Activated CD4-positive, alpha-beta memory T cell treated with anti-CD3 and anti-CD28 coated beads for 36 hours (primary cell): ENCODE data around the gene CACYBP. TPM values are rescaled to one million over a fixed set of nuclear protein-coding genes. Genes with fewer than 3 reads are reported as not detected.
A peak's percentile ranks its signal among the peaks of the same experiment; 100 is the strongest.

Source experiments
- CTCF ChIA-PET: fragments of 350-600 bp; sonication (Branson Sonifier 250); formaldehyde crosslinking; loops from one replicate; lab custom pipeline; 2021; ENCODE audit warnings: antibody characterized with exemption, inconsistent platforms; lab: Charles Lee
- POLR2A ChIA-PET: fragments of 350-600 bp; sonication (Branson Sonifier 250); formaldehyde crosslinking; loops from one replicate; lab custom pipeline; 2021; ENCODE audit warnings: antibody characterized with exemption; lab: Charles Lee
- DNase-seq: peaks from one replicate; pipeline ENCODE4 v3.0.0-alpha.2; 2020
- H3K27ac Mint-ChIP-seq: one replicate; pipeline ENCODE4 v1.8.0; 2021; ENCODE audit warnings: mixed read lengths
- H3K27me3 Mint-ChIP-seq: one replicate; pipeline ENCODE4 v1.8.0; 2021; ENCODE audit warnings: mixed read lengths
- H3K36me3 Mint-ChIP-seq: one replicate; pipeline ENCODE4 v1.8.0; 2021; ENCODE audit warnings: mixed read lengths
- H3K4me1 Mint-ChIP-seq: one replicate; pipeline ENCODE4 v1.8.0; 2021; ENCODE audit warnings: low read depth, mixed read lengths
- H3K4me3 Mint-ChIP-seq: one replicate; pipeline ENCODE4 v1.8.0; 2021; ENCODE audit warnings: mild to moderate bottlenecking, mixed read lengths
- H3K9me3 Mint-ChIP-seq: one replicate; pipeline ENCODE4 v1.8.0; 2021; ENCODE audit warnings: mixed read lengths
- intact Hi-C: fragments of 100-400 bp; cut with micrococcal nuclease; formaldehyde crosslinking; loops from one replicate; pipeline ENCODE4 v1.15.1; 2023
- total RNA-seq, 2 experiments: library from RNA; stranded (reverse); gene quantifications; one replicate each; pipeline ENCODE4 v1.2.3, GENCODE V29; 2021

CACYBP gene
- total RNA-seq, 2 experiments from 2014 or later = 399 to 409 TPM

DNA sequence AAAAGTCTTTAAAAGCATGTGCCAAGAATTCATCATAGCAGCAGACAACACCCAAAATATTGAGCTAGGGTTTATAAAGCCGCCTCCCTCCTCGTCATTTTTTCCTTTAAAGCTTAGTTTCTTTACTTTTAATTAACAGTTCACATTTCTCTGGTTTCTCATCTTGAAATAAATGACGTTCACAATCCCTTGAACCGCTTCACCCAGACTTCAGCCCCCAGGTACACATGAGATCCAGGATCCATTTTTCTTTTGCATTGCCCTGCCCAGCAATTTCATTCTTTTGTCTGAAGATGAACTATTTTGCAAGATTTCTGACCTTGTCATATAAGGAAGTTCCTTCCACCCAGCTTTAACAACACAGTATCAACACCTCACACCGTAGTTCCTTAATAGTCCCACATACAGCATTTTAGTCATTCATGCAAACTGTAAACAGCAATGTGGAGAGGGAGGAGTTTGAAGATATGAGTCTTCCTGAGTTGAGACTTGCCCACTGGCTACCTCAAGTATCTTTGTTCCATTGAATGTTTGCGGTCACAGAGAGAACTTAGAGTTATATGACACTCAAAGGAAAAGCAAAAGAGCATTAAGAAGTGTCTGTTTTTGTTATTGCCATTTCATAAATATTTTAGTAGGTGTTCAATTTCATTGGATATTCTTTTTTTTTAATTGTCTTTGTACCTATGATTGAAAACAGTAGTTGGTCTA lies 35.3 kb upstream of the CACYBP start:
- Mint-ChIP-seq H3K27me3 (no peaks in the 10 kb centered on the region), H3K36me3 (peaks cover 3% of the 10 kb centered on the region), H3K4me1 (peaks cover 57% of the 10 kb centered on the region), H3K27ac (peak overlapping the region; percentile 92), H3K4me3 (peak overlapping the region; percentile 66), H3K9me3 (no peaks in the 10 kb centered on the region)
- DNase-seq = peak; percentile 30
- intact Hi-C loops = loop anchor here (1.0 to 5.0 kb wide), 6 partner anchors 26 to 757 kb away; partner anchors contain the start of gene CACYBP
- ChIA-PET POLR2A (interaction anchor here (1.0 to 2.2 kb wide), 2 partner anchors 35 to 36 kb away, joined by 4 to 7 read pairs; partner anchors contain the start of gene CACYBP), CTCF (interaction anchor here (0.8 to 3.2 kb wide), 5 partner anchors 12 to 165 kb away, joined by 3 to 12 read pairs (median 3); no protein-coding TSS in a partner anchor)

DNA sequence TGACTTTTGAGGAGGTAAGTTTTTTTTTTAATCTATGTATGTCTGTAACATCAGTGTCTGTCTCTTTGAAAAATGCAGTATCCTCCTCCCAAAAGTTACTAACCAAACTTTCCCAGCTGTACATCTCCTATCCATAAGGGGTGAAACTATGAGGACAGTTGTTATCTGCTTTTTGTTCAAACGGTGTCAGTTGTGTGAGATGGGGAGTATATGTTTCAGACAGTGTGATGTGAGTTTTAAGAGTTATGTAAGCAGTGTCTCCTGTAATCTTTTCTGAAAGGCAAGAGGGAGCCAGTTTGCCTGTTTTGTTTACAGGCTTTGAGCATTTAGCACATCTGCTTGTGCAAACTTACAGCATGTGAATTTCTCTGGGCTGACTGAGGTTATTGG lies 34.8 kb upstream of the CACYBP start:
- no peaks in the 10 kb centered on the region for H3K9me3 Mint-ChIP-seq
- CTCF ChIA-PET = interaction anchor here (1.7 to 3.2 kb wide), 2 partner anchors 15 to 18 kb away, joined by 4 to 12 read pairs; no protein-coding TSS in a partner anchor
- no peak for DNase-seq
- POLR2A ChIA-PET = interaction anchor here (0.6 to 2.2 kb wide), 3 partner anchors 10 to 58 kb away, joined by 3 to 7 read pairs (median 3); partner anchors contain the start of genes CACYBP and MRPS14
- intact Hi-C loops = loop anchor here (1.0 to 5.0 kb wide), 8 partner anchors 27 to 1242 kb away; partner anchors contain the start of genes CACYBP and COP1
- H3K27ac Mint-ChIP-seq = peak overlapping the region; percentile 92
- H3K27me3 Mint-ChIP-seq = no peaks in the 10 kb centered on the region
- H3K4me3 Mint-ChIP-seq = peak overlapping the region; percentile 66
- H3K36me3 Mint-ChIP-seq = peaks cover 3% of the 10 kb centered on the region
- H3K4me1 Mint-ChIP-seq = peaks cover 63% of the 10 kb centered on the region

DNA sequence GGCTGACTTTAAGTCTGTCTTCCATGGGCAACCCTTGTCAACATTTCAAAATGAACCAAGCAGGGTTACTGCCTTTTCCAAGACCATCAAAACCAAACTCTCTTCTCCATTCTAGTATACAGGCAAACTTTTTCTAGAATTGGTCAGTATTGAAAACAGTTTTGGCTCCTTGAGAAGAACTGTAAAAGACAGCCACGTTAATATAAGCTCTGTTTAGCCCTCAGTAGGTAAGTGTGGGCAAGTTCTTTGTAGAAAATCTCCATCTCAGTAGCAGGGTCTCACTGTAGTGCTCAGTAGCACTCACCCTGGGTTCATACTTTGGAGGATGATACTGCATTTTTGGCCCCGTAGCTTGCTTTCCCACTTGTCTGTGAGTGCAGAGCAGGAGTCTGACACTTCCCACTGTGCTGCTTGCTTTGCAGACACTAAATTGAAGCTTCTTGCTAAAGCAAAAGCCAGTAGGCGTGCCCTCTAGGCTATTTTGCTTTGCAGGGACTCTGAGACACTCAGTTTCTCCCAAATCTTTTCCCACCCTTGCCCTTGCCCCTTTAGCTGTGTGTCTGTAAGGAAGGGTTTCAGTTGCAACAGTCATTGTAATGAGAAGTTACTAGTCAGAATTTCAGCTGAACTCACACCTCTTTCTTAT lies 34.3 kb upstream of the CACYBP start:
- POLR2A ChIA-PET = interaction anchor here (0.6 to 2.2 kb wide), 5 partner anchors 9 to 760 kb away, joined by 3 to 7 read pairs (median 3); partner anchors contain the start of genes CACYBP and MRPS14
- peaks cover 3% of the 10 kb centered on the region for H3K36me3 Mint-ChIP-seq
- peak; percentile 20 for DNase-seq

DNA sequence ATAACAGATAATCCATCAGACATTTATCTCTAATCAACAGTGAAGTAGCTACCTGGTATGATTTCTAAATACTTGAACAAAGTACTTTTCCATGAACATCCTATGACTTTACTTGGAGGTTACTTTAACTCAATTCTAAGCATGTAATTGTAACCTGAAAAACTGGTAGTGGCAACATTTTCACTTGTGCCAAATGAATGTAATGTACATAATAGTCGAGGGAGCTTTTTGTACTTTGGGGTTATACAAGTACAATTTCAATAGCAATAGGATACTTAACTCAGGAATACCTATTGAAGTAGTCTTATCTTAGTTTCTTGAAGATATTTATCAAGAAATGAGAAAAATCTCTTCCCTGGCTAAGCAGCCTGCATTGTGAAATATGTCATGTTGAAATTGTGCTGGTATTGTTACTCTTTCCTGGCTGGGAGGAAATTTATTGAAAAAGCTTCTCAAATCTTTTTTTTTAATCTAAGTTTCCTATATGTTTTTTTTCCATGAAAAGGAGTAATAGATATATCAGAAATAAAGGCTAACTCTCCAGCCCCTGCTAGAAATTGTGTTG lies 33.7 kb upstream of the CACYBP start:
- no peak for DNase-seq
- Mint-ChIP-seq H3K27ac (peak overlapping the region; percentile 92), H3K9me3 (no peaks in the 10 kb centered on the region), H3K36me3 (peaks cover 3% of the 10 kb centered on the region), H3K4me1 (peaks cover 66% of the 10 kb centered on the region), H3K27me3 (no peaks in the 10 kb centered on the region), H3K4me3 (peak overlapping the region; percentile 66)
- CTCF ChIA-PET = interaction anchor here (0.7 to 3.2 kb wide), 5 partner anchors 11 to 53 kb away, joined by 4 to 12 read pairs (median 4); partner anchors contain the start of gene CACYBP
- intact Hi-C loops = loop anchor here (5.0 kb wide), 2 partner anchors 94 to 1241 kb away; partner anchors contain the start of gene COP1
- POLR2A ChIA-PET = interaction anchor here (0.6 to 2.2 kb wide), 4 partner anchors 34 to 761 kb away, joined by 3 to 7 read pairs (median 4); partner anchors contain the start of genes CACYBP and MRPS14

More for the DNA sequence above, 34.3 kb upstream of the CACYBP start:
- intact Hi-C loops = loop anchor here (2.0 to 5.0 kb wide), 3 partner anchors 93 to 1242 kb away; partner anchors contain the start of gene COP1
- CTCF ChIA-PET = interaction anchor here (0.7 to 3.2 kb wide), 5 partner anchors 11 to 52 kb away, joined by 4 to 12 read pairs (median 4); partner anchors contain the start of gene CACYBP
- Mint-ChIP-seq H3K4me3 (peak overlapping the region; percentile 66), H3K27ac (peak overlapping the region; percentile 92), H3K4me1 (peaks cover 66% of the 10 kb centered on the region), H3K9me3 (no peaks in the 10 kb centered on the region), H3K27me3 (no peaks in the 10 kb centered on the region)

DNA sequence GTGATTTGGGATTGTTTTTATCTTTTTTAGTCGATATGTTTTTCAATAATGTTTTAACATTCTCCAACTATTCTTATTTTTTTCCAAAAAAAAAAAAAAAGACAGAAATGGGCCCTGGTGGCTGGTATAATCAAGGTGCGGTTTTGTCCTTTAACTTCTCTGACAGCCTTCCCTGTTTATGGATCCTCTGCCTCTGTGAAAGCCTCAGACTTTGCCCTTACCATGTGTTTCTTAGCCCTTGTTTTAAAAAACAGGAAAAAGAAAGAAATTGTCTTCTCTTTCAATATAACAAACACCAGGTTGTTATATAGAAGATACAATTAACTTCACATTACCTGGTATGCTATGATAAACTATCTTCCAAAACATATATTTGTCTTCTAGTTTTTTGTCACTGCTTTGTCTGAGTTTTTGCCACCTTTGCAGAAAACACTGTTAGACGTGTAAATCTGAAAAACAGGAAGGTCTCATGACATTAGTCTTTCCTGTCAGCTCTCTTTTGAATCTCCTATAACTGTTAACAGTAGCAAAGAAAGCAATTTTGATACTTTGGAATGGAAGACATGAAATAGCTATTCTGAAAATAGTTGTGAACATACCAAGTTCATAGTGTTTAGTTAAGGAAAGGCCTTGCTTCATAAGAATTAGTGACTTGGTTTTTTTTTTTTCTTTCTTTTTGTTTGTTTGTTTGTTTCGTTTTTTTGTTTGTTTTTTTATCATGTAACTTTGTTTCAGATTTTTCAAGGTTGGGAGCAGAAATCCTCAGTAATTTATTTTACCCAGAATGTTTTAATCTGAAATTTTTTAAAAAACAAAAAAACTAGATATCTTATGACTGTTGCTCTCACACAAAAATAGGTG lies 31.7 kb upstream of the CACYBP start:
- H3K27me3 Mint-ChIP-seq = no peaks in the 10 kb centered on the region
- H3K4me1 Mint-ChIP-seq = peaks cover 81% of the 10 kb centered on the region
- H3K4me3 Mint-ChIP-seq = peak overlapping the region; percentile 68
- peaks cover 10% of the 10 kb centered on the region for H3K36me3 Mint-ChIP-seq
- no peak for DNase-seq
- POLR2A ChIA-PET = interaction anchor here (0.7 to 1.8 kb wide), 9 partner anchors 9 to 179 kb away, joined by 3 to 16 read pairs (median 4); partner anchors contain the start of gene CACYBP
- peak overlapping the region; percentile 90 for H3K27ac Mint-ChIP-seq
- H3K9me3 Mint-ChIP-seq = no peaks in the 10 kb centered on the region
- intact Hi-C loops = loop anchor here (1.0 to 5.0 kb wide), 8 partner anchors 9 to 1239 kb away; partner anchors contain the start of genes CACYBP, COP1 and MRPS14
- CTCF ChIA-PET = interaction anchor here (0.7 to 1.1 kb wide), 4 partner anchors 15 to 49 kb away, joined by 3 to 5 read pairs (median 4); no protein-coding TSS in a partner anchor

DNA sequence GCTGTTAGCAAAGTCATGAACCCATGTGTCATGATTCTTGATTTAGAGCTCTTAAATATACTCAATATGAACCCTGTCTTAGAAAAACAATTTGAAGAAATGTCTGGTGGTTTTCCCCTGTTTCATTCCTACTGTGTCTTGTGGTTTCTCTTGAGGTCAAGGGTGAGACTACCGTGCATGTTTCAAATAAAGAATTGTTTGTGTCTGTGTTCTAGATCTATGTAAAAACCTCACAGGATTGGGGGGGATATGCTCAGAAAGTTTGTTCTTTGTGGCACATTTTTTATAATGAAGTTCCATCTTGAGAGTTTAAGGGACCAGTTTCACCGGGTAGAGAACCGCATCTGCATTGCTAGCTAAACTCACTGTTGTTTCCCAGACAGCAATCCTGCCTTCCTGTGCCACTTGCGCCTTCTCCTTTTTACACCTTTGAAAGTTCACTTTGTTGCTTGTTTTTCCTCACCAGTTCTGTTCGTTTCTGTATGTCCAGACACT lies 30.9 kb upstream of the CACYBP start:
- H3K9me3 Mint-ChIP-seq = no peaks in the 10 kb centered on the region
- intact Hi-C loops = loop anchor here (1.0 to 5.0 kb wide), 9 partner anchors 9 to 1239 kb away; partner anchors contain the start of genes CACYBP, COP1, MRPS14 and ZBTB37
- DNase-seq = peak; percentile 26
- peaks cover 12% of the 10 kb centered on the region for H3K36me3 Mint-ChIP-seq
- H3K4me3 Mint-ChIP-seq = peak overlapping the region; percentile 68
- POLR2A ChIA-PET = interaction anchor here (0.9 to 1.8 kb wide), 8 partner anchors 8 to 169 kb away, joined by 3 to 16 read pairs (median 4); partner anchors contain the start of gene CACYBP
- H3K27me3 Mint-ChIP-seq = no peaks in the 10 kb centered on the region
- CTCF ChIA-PET = interaction anchor here (0.5 to 1.1 kb wide), 4 partner anchors 14 to 46 kb away, joined by 3 to 5 read pairs (median 4); no protein-coding TSS in a partner anchor
- peak overlapping the region; percentile 90 for H3K27ac Mint-ChIP-seq
- H3K4me1 Mint-ChIP-seq = peaks cover 75% of the 10 kb centered on the region

DNA sequence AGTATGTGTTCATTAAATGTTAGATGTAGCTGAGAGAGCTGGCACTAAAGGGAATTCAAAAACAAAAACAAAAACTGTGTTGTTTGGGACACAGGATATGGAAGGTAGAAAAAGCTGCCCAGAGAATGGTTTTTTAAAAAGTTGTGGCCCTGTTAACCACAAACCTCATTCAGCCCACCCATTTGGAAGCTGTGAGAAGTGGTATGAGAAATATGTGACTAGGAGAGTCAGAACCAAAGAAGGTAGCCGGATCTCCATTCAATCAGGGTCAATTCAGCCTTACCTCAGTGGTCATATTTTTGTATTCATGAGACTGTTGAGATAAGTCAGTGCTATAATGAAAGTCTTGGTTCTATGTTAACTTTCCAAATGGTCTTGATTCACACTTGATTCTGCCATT lies 29.8 kb upstream of the CACYBP start:
- Mint-ChIP-seq H3K4me1 (peaks cover 65% of the 10 kb centered on the region), H3K36me3 (peaks cover 18% of the 10 kb centered on the region), H3K4me3 (no peak overlapping the region), H3K27me3 (no peaks in the 10 kb centered on the region), H3K9me3 (no peaks in the 10 kb centered on the region), H3K27ac (peak overlapping the region; percentile 13)
- intact Hi-C loops = loop anchor here (1.0 to 5.0 kb wide), 6 partner anchors 13 to 1237 kb away; partner anchors contain the start of genes COP1, MRPS14 and ZBTB37
- ChIA-PET CTCF (interaction anchor here (0.9 to 1.4 kb wide), 6 partner anchors 9 to 59 kb away, joined by 3 to 6 read pairs (median 4); no protein-coding TSS in a partner anchor), POLR2A (interaction anchor here (1.4 kb wide), 1 partner anchor 13 kb away, joined by 5 read pairs; no protein-coding TSS in a partner anchor)
- DNase-seq = peak; percentile 48

DNA sequence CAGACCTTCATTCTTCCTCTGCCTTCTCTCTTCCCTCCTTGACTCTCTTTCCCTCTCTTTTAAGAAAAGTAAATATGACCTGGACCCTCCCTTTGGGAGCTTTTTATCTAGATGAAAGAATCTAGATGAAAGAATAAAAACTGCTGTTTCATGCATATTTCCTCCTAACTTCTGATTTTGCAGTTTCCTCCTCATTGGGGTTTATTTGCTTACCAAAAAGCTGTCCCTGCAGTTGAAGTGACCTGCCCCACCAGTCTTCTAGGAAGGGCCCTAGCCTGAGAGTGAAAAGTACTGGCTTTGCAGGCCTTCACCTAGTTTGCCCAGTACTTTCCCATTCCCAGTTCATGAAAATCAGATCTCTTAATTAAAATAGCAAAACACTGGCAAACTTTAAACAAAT lies 28.3 kb upstream of the CACYBP start:
- peaks cover 62% of the 10 kb centered on the region for H3K4me1 Mint-ChIP-seq
- no peaks in the 10 kb centered on the region for H3K27me3 Mint-ChIP-seq
- CTCF ChIA-PET = interaction anchor here (1.2 kb wide), 1 partner anchor 12 kb away, joined by 3 read pairs; no protein-coding TSS in a partner anchor
- no peak for DNase-seq
- peaks cover 26% of the 10 kb centered on the region for H3K36me3 Mint-ChIP-seq
- H3K27ac Mint-ChIP-seq = no peak overlapping the region
- no peak overlapping the region for H3K4me3 Mint-ChIP-seq
- H3K9me3 Mint-ChIP-seq = no peaks in the 10 kb centered on the region
- POLR2A ChIA-PET = no interaction called here
- intact Hi-C loops = no loop called here

DNA sequence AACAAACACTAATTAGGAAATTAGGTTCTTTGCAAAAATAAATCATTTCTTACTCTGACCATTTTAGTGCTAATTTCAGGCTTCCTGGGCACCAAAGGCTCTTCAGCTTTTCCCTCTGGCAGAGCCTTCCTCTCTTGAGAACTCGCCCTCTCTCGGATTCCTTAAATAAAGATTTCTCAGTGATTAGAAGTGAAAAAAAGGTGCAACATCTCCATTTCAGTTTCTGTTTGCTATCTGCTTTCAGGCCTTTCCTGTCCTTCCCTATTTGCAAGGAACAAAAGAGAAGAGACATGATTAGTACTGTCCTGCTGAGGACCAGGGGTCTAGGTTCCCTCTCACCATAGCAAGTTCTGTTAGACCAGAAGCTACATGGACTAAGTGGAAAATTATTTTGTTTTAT lies 27.8 kb upstream of the CACYBP start:
- intact Hi-C loops = no loop called here
- Mint-ChIP-seq H3K27ac (no peak overlapping the region), H3K4me3 (no peak overlapping the region), H3K36me3 (peaks cover 26% of the 10 kb centered on the region), H3K4me1 (peaks cover 65% of the 10 kb centered on the region), H3K27me3 (no peaks in the 10 kb centered on the region), H3K9me3 (no peaks in the 10 kb centered on the region)
- CTCF ChIA-PET = interaction anchor here (1.2 kb wide), 1 partner anchor 12 kb away, joined by 3 read pairs; no protein-coding TSS in a partner anchor
- no peak for DNase-seq
- POLR2A ChIA-PET = no interaction called here

DNA sequence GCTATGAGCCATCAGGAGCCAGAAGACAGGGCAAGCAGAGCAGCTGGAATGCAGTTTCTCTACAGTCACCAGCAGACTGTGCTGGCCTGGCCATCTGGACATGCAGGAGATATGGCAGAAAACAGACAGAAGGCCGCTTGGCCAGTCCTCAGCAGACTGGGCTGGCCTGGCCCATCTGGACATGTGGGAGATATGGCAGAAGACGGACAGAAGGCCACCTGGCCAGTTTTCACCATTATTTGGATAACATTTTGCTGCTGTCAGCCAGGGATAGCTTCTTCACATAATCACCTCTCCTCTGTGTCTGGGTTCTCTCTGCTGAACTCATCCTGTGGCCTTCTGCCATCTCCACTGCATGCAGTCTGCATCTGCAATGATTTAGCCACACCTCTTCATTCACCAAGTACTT lies 25.0 kb upstream of the CACYBP start:
- no peak overlapping the region for H3K27ac Mint-ChIP-seq
- peaks cover 51% of the 10 kb centered on the region for H3K4me1 Mint-ChIP-seq
- no peak overlapping the region for H3K4me3 Mint-ChIP-seq
- DNase-seq = no peak
- intact Hi-C loops = no loop called here
- CTCF ChIA-PET = no interaction called here
- POLR2A ChIA-PET = interaction anchor here (1.1 kb wide), 1 partner anchor 10 kb away, joined by 3 read pairs; no protein-coding TSS in a partner anchor
- H3K36me3 Mint-ChIP-seq = peaks cover 27% of the 10 kb centered on the region
- H3K27me3 Mint-ChIP-seq = no peaks in the 10 kb centered on the region
- H3K9me3 Mint-ChIP-seq = no peaks in the 10 kb centered on the region
